Lower lobe of right lung (tissue), 2 donors: Measurements from ENCODE around the gene TRPC6. TPM values are rescaled to one million over a fixed set of nuclear protein-coding genes. Genes with fewer than 3 reads are reported as not detected.

ENCODE experiments used
- ATAC-seq, 2 donors: fragments of 200-7000 bp; cut with Tn5 transposase; one replicate each; pipeline ENCODE4 v1.9.1; 2020 to 2022; ENCODE audit warnings: mild to moderate bottlenecking in 2 of 2, moderate library complexity in 2 of 2
- DNase-seq: peaks from one replicate; pipeline ENCODE4 v3.0.0-alpha.2; 2020
- H3K27ac ChIP-seq: fragments of 200-600 bp; one replicate; pipeline ENCODE4 v1.8.0; 2022
- H3K27me3 ChIP-seq: fragments of 200-600 bp; one replicate; pipeline ENCODE4 v1.8.0; 2022; ENCODE audit warnings: low read depth
- H3K36me3 ChIP-seq: fragments of 200-600 bp; one replicate; pipeline ENCODE4 v1.8.0; 2022; ENCODE audit warnings: mild to moderate bottlenecking
- H3K4me1 ChIP-seq: fragments of 200-600 bp; one replicate; pipeline ENCODE4 v1.8.0; 2022
- H3K4me3 ChIP-seq: fragments of 200-600 bp; one replicate; pipeline ENCODE4 v1.8.0; 2022; ENCODE audit warnings: mild to moderate bottlenecking
- H3K9me3 ChIP-seq: fragments of 200-600 bp; one replicate; pipeline ENCODE4 v1.8.0; 2022
- intact Hi-C: fragments of 100-400 bp; cut with DNase I; formaldehyde crosslinking; loops from one replicate; pipeline ENCODE4 v1.11.0; 2022
- total RNA-seq: library from RNA; stranded (reverse); fragmentation: NEBNext Ultra II Directional; extraction: Animal tissue kit (Norgen Biotek cat#: 25700); gene quantifications from one replicate; pipeline ENCODE4 v1.2.1, GENCODE V29; 2021
- TF ChIP-seq, protein P1 (sequence below): fragments of 200-600 bp; IDR thresholded peaks from one replicate; pipeline ENCODE4 v1.8.0; 2022; ENCODE audit warnings: antibody characterized with exemption, mild to moderate bottlenecking
- donor health status: DM: no; HTN: yes; CAD: no; lungs with severe emphysema.

The TRPC6 gene
- total RNA-seq, 1 donor from 2014 or later, result 13.9 TPM

DNA sequence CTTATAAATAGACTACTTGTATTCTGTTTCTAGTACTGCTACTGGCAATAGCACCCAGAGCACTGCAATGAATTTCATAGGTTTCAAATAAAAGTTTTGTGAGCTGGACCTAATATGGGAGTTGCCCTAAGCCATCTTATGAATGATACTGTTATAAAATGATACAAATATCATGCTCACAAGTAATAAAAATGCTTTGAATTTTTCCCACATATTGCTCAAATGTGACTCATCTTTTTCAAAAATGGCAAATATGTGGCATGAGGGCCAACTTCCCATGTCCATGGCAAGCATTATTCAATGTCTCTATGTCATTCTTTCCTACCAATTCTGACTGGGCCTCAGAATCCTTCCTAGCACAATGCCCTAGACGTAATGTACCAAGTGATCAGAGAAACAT, 137.6 kb downstream of the TRPC6 start:
- DNase-seq (no peak), ATAC-seq (no peak)
- TF ChIP-seq, protein P1, sequence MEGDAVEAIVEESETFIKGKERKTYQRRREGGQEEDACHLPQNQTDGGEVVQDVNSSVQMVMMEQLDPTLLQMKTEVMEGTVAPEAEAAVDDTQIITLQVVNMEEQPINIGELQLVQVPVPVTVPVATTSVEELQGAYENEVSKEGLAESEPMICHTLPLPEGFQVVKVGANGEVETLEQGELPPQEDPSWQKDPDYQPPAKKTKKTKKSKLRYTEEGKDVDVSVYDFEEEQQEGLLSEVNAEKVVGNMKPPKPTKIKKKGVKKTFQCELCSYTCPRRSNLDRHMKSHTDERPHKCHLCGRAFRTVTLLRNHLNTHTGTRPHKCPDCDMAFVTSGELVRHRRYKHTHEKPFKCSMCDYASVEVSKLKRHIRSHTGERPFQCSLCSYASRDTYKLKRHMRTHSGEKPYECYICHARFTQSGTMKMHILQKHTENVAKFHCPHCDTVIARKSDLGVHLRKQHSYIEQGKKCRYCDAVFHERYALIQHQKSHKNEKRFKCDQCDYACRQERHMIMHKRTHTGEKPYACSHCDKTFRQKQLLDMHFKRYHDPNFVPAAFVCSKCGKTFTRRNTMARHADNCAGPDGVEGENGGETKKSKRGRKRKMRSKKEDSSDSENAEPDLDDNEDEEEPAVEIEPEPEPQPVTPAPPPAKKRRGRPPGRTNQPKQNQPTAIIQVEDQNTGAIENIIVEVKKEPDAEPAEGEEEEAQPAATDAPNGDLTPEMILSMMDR, result no peak
- Histone ChIP-seq H3K4me1 (peaks cover 14% of the 10 kb centered on the region), H3K27ac (no peak overlapping the region), H3K27me3 (no peaks in the 10 kb centered on the region), H3K36me3 (no peaks in the 10 kb centered on the region), H3K4me3 (no peak overlapping the region), H3K9me3 (no peaks in the 10 kb centered on the region)
- intact Hi-C loops, result no loop called here

GRCh38 chr11:101445761-101446160, 138.0 kb downstream of the TRPC6 start:
- ATAC-seq (no peak), DNase-seq (no peak)
- TF ChIP-seq, protein P1, result no peak

DNA sequence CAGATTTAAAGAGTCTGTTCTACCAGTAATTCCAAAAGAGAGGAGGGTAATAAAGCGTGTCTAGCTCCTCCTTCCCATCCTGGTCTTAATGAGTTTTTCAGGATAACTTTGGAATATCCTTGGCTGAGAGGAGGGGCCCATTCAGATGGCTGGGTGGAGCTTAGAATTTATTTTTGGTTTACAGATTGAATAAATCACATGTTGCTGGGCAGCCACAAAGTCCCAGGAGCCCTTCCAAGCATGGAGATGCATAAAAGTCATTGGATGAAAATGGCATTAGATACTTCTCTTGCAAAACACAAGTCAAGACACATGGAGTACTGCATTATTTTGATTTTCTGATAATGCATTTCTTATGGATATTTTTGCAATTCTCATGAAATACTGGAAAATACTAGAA, 139.0 kb downstream of the TRPC6 start:
- Histone ChIP-seq H3K4me3 (no peak overlapping the region), H3K27me3 (no peaks in the 10 kb centered on the region), H3K27ac (no peak overlapping the region), H3K9me3 (no peaks in the 10 kb centered on the region), H3K4me1 (peaks cover 14% of the 10 kb centered on the region), H3K36me3 (no peaks in the 10 kb centered on the region)
- TF ChIP-seq, protein P1, result no peak
- no peak for DNase-seq
- intact Hi-C loops, result no loop called here
- ATAC-seq, result no peak

More at GRCh38 chr11:101445761-101446160, 138.0 kb downstream of the TRPC6 start:
- Histone ChIP-seq H3K4me3 (no peak overlapping the region), H3K27ac (no peak overlapping the region), H3K27me3 (no peaks in the 10 kb centered on the region), H3K4me1 (peaks cover 14% of the 10 kb centered on the region), H3K36me3 (no peaks in the 10 kb centered on the region), H3K9me3 (no peaks in the 10 kb centered on the region)
- intact Hi-C loops, result no loop called here

- DNase-seq, result no peak
These were observed 139.6 kb downstream of the TRPC6 start for GRCh38 chr11:101444164-101444563.

GRCh38 chr11:101442936-101443521, 140.8 kb downstream of the TRPC6 start:
- H3K4me1 ChIP-seq, result peaks cover 14% of the 10 kb centered on the region
- TF ChIP-seq, protein P1, result no peak
- no peaks in the 10 kb centered on the region for H3K36me3 ChIP-seq
- no peak overlapping the region for H3K27ac ChIP-seq
- no peaks in the 10 kb centered on the region for H3K9me3 ChIP-seq
- peak in 1 of 2 donors; percentile 47 for ATAC-seq
- DNase-seq, result no peak
- H3K4me3 ChIP-seq, result no peak overlapping the region
- no peaks in the 10 kb centered on the region for H3K27me3 ChIP-seq
- intact Hi-C loops, result no loop called here

More at GRCh38 chr11:101444164-101444563, 139.6 kb downstream of the TRPC6 start:
- TF ChIP-seq, protein P1, result no peak
- no peaks in the 10 kb centered on the region for H3K9me3 ChIP-seq
- peak in 1 of 2 donors; percentile 34 for ATAC-seq
- H3K36me3 ChIP-seq, result no peaks in the 10 kb centered on the region
- H3K4me1 ChIP-seq, result peaks cover 14% of the 10 kb centered on the region
- no peak overlapping the region for H3K27ac ChIP-seq
- intact Hi-C loops, result no loop called here
- H3K27me3 ChIP-seq, result no peaks in the 10 kb centered on the region
- H3K4me3 ChIP-seq, result no peak overlapping the region
